B cell (primary cell): ENCODE results near the gene BLOC1S2.

Source experiments
- EZH2 ChIP-seq: IDR thresholded peaks from 2 replicates; pipeline ENCODE4 v1.6.1; 2012; ENCODE audit warnings: borderline replicate concordance, low read depth, mild to moderate bottlenecking, moderate library complexity, low read length; ENCODE audit not compliant: insufficient read depth, poor library complexity, severe bottlenecking
- TF ChIP-seq, protein P1 (sequence below): fragments of 200-600 bp; IDR thresholded peaks from one replicate; pipeline ENCODE4 v1.8.0; 2022; ENCODE audit warnings: antibody characterized with exemption, mild to moderate bottlenecking

DNA sequence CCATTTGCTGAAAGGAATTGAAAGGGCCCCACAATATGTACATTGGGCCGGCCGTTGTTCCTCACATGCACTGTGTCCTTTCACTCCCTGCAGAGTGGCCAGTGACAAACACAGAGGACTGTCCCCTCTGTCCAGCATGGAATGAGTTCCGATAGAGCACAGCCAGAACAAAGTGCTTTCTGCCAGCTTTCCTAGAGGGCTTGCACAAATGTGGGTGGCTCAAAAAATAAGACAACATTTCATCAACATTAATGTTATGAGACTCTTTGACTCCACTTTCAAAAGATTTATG, 41.2 kb upstream of the BLOC1S2 start:
- no peak for TF ChIP-seq EZH2
- TF ChIP-seq, protein P1, sequence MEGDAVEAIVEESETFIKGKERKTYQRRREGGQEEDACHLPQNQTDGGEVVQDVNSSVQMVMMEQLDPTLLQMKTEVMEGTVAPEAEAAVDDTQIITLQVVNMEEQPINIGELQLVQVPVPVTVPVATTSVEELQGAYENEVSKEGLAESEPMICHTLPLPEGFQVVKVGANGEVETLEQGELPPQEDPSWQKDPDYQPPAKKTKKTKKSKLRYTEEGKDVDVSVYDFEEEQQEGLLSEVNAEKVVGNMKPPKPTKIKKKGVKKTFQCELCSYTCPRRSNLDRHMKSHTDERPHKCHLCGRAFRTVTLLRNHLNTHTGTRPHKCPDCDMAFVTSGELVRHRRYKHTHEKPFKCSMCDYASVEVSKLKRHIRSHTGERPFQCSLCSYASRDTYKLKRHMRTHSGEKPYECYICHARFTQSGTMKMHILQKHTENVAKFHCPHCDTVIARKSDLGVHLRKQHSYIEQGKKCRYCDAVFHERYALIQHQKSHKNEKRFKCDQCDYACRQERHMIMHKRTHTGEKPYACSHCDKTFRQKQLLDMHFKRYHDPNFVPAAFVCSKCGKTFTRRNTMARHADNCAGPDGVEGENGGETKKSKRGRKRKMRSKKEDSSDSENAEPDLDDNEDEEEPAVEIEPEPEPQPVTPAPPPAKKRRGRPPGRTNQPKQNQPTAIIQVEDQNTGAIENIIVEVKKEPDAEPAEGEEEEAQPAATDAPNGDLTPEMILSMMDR, result no peak
